Erythroblast (primary cell): Measurements from ENCODE around the gene PLIN5.

Source experiments
- DNase-seq, 2 experiments: peaks; one replicate each; lab custom pipeline; 2025; lab: John Stamatoyannopoulos, UW
- GATA1 ChIP-seq: IDR thresholded peaks from 2 replicates; pipeline ENCODE4 v1.6.1; 2011; ENCODE audit warnings: low read depth, mild to moderate bottlenecking, control low read depth, low read length, moderate library complexity
- POLR2A ChIP-seq: IDR thresholded peaks from 2 replicates; pipeline ENCODE4 v1.6.1; 2011; ENCODE audit warnings: mild to moderate bottlenecking, low read length

The PLIN5 gene, protein sequence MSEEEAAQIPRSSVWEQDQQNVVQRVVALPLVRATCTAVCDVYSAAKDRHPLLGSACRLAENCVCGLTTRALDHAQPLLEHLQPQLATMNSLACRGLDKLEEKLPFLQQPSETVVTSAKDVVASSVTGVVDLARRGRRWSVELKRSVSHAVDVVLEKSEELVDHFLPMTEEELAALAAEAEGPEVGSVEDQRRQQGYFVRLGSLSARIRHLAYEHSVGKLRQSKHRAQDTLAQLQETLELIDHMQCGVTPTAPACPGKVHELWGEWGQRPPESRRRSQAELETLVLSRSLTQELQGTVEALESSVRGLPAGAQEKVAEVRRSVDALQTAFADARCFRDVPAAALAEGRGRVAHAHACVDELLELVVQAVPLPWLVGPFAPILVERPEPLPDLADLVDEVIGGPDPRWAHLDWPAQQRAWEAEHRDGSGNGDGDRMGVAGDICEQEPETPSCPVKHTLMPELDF

DNA sequence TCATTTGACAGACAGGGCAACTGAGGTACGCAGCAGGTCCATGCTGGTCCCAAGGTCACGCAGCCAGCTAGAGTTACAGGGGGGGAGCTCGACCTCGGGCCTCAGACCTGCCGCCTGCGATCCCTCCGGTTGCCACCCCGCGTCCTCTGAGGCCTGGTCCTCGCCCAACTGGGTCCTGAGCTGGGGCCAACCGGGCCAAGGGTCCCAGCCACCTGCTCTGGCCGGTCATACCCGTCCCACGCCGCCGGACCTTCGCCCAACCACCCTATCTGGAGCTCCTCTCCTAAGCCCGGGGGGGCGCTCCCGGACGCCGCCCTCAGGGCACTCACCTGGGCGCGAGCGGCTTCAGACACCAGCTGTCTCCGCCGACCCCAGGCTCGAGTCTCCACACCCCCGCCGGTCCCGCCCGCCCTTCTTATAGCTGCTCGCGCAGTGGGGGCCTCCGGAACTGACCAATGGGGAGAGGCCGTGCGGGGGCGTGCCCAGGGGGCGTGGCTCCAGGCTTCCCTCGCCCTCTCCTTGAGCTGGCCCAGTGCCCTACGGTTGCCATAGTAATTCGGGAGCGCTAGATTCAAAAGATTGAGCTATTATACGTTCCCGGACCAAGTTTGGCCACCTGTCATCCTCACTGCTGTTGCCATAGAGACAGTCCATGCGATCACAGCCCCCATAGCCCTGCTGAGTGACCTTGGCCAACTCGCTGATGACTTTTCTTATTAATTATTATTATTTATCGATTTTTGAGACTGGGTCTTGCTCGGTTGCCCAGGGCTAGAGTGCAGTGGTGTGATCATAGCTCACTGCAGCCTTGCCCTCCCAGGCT is at the start of gene PLIN5:
Gene PLIN5, minus strand, starts transcription at position 389 of the 823 bp plus-strand sequence. CDS start 1,150 bp downstream, outside the sequence.
- peak; percentile 89 for DNase-seq
- no peak for TF ChIP-seq GATA1
- TF ChIP-seq POLR2A = no peak

- DNase-seq = peak in 1 of 2 experiments; percentile 36
- no peak for TF ChIP-seq POLR2A
- no peak for TF ChIP-seq GATA1
These were observed 49.1 kb upstream of the PLIN5 start for GRCh38 chr19:4583961-4584669.

DNA sequence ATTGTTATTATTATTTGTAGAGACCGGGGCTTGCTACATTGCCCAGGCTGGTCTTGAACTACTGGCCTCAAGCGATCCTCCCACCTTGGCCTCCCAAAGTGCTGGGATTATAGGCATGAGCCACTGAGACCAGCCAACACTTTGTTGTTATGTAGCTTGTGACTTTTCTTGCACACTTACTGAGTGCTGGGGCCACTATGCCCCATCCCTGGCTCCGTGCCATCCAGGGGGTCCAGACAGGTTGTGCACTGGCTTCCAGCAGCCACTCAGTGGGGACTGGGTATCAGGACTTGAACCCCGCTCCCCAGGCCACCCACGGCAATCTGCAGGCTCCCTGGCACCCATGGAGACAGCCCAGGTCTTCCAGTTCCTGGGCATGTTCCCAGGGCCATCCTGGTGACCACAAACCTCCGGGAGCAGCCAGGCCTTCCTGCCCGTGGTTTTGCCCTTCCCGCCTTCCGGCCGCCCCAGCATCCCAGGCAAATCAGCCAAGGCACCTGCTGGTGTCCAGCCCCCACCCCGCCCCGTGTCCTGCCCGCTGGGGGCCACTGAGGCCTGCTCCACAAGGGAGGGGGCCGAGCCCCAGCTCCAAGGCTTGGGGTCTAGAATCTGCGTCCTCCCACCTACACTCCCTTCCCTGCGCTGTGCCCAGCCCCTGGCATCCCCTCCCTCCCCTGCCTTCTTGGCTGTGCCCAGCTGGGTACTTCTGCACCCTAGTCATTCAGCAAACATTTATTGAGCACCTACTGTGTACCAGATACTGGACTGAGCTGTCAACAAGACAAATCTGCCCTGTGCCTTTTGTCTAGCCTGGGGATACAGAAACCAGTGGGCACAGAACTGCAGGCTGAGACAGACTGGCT is 48.2 kb upstream of the PLIN5 start:
- no peak for DNase-seq
- no peak for TF ChIP-seq POLR2A
- TF ChIP-seq GATA1 = no peak

- DNase-seq = no peak
- TF ChIP-seq GATA1 = no peak
- TF ChIP-seq POLR2A = no peak
These were observed 46.9 kb upstream of the PLIN5 start for GRCh38 chr19:4581666-4582553.

- no peak for DNase-seq
- TF ChIP-seq GATA1 = no peak
- no peak for TF ChIP-seq POLR2A
These were observed 46.1 kb upstream of the PLIN5 start for GRCh38 chr19:4580961-4581665.

DNA sequence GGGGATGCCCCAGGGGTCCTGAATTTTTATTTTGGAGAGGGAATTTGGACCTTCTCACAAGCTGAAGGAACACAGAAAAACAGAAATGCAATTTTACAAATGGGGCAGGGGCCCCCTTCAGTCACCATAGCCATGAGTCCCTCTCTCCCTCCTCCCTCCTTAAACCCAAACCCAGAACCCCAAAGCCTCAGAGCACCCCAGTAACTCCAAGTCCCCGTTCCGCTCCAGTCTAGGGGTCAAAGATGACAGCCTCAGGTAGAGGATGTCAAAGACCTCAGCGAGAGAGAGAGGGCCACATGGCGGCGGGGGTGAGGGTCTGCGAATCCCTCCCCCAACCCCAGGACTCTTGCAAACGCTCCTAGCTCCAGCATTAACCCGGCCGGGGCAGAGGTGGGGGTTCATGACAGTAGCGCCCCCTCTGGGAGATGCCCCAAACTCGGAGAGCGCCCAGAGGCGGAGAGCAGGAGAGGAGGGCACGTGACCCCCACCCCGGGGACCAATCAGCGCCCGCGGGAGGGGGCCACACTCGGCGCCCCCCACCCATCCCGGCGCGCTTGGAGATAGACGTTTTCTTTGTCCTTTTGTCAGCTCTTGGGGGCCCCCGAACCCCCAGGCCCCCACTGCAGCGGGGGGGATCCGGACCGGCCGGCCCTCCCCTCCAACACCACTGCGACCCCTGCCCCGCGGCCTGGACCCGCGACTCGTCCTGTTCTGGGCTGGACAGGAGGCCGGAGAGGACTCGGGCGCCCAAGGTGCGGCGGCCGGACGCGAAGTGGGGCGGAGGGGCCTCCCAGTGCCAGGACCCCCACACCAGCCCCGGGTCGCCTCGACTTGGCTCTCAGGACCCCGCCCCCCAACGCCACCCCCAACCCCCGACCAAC is 45.2 kb upstream of the PLIN5 start:
- DNase-seq = no peak
- no peak for TF ChIP-seq GATA1
- no peak for TF ChIP-seq POLR2A

- DNase-seq = no peak
- TF ChIP-seq GATA1 (no peak), POLR2A (no peak)
These were observed 44.4 kb upstream of the PLIN5 start for GRCh38 chr19:4579389-4579788.

DNA sequence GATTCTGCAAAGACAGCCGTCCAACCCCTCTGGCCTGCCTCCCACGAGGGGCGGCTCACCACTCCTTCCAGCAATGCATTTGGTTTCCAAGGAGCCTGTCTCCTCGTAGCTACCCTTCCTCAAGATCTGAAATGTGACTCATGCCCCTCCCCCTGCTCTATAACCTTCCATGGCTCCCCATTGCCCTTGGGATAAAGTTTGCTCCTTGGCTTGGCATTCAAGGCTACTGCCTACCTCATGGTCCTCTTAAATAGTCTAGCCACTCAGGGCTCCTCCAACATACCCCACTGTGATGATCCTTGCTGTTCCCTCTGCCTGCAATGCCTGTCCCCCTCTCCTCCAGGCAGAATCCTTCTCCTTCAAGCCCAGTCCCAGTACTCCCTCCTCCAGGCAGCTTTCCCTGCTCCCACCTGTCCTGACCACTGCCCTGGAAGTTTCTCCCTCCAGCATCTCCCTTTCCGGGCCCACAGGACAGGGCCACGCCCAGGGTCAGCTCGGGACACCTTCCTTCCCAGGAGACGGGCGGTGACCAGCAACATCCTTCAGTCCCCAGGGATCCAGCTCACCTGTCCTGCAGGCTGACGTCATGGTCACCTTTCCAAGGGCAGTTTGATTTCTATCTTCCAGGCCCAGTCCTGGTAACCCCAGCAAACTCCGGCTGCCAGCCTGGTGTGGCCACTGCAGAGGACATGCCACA is 43.7 kb upstream of the PLIN5 start:
- no peak for TF ChIP-seq GATA1
- TF ChIP-seq POLR2A = no peak
- DNase-seq = no peak

DNA sequence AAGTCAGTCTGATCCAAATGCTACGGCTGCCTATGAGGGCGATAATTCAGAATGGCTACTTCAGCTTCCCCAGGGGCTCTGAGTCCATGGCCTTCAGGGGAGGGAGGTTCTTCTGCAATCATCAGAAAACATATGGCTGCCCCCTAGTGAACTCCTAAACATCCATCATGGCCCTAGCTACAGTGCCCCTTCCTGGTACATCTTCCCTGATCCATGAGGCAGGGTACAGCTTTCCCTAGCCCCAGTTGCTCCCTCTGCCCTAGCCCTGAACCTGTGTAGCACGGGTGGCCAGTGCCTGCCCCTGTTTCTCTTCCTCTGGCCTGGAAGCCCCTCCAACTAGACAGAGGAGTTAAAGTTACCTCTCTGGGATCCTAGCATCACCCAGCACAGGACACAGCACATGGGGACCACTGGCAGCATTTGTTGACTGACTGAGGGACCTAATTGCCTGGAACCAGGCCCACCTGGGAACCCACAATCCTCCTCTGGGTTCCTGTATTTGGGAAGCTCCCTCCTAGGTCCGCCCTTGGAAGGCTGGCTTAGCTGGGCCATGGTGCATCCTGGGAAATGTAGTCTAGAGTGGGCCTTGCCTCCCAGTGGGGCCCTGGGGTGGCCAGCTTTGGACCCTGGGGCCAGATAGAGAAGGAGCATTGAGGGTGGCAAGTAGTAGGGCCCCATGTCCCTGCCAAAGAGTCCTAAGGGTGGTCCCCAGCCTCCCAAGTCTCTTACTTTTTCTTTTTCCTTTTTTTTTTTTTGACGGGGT is 42.2 kb upstream of the PLIN5 start:
- no peak for DNase-seq
- TF ChIP-seq POLR2A (no peak), GATA1 (no peak)
